G401 (cell line): ENCODE results near the gene PRMT7. TPM values are rescaled to one million over a fixed set of nuclear protein-coding genes. Genes with fewer than 3 reads are reported as not detected.

Source experiments
- DNase-seq: peaks from one replicate; pipeline ENCODE4 v3.0.0-alpha.2; 2015; ENCODE audit warnings: low spot score
- in situ Hi-C: cut with HindIII; loops from 2 replicates; pipeline ENCODE4 v1.10.0; 2016; ENCODE audit warnings: low sequenced_read_pairs, mixed read lengths
- total RNA-seq: library from RNA; depleted of rRNA; stranded (reverse); fragments of >200 nt; shearing (Covaris generic); gene quantifications from 2 replicates; pipeline ENCODE4 v1.2.3, GENCODE V29; 2014

The PRMT7 gene
- total RNA-seq, 1 experiment from 2014 or later, result 85.9 TPM

DNA sequence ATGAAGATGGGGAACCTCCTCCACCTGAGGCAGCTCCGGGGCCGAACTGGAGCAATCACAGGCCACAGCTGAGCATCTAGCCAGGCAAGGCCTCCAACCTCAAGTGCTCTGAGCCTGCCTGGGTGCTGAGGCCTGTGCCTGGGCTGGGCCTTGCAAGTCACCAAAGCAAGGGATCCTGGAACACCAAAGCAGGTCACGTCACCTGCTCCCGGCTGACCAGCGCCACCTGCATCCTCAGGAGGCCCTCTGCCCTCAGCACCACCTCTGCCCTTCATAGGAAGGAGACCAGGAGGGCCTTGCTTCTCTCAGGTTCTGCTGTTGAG, 69.5 kb downstream of the PRMT7 start:
- in situ Hi-C loops, result no loop called here
- DNase-seq, result no peak

DNA sequence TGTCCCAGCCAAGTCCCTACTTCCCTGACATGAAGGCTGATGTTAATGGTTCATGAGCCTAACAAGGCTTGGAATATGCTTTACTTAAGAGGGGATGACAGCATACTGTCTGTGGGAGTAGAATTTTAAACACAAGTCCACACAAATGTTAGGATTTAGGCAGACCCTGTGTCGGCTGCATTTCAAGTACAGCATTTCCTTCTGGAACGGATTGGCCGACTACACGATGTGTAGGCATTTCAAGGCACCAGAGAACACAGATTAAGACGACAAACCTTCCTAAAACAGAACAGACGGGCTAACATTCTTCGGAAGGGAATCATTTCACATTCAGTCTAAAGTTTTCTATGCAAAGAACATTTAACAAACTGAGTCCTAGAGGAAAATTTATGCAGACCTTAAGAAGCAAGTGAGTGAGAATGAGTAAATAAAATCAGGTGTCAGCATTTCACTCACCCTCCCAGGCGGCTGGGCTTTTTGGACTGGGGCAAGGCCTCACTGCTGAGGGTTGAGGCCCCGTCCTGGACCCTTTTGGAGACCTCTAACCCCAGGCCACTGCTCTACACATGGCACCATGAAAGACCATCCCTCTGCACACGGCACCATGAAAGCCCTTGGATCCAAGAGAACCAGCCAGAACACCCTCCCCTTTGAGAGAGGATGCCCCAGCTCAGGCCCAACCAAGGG, 70.0 kb downstream of the PRMT7 start:
- DNase-seq, result no peak
- in situ Hi-C loops, result no loop called here

DNA sequence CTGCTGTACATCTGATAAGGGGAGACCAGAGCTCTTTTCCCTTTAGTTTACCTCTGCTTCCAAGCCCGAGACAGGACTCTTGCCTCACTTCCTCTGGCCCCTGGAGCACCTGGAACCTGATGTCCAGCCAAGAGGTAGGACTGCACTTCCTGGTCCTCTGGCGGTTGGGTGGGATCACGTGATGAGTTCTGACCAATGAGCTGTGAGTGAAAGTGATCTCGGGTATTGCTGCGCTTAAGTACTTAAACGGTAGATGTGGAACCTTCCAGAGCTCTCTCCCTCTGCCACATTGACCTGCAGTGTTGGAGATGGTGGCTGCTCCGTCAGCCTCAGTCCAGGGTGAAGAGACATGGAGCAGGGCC, 70.5 kb downstream of the PRMT7 start:
- in situ Hi-C loops, result no loop called here
- no peak for DNase-seq

DNA sequence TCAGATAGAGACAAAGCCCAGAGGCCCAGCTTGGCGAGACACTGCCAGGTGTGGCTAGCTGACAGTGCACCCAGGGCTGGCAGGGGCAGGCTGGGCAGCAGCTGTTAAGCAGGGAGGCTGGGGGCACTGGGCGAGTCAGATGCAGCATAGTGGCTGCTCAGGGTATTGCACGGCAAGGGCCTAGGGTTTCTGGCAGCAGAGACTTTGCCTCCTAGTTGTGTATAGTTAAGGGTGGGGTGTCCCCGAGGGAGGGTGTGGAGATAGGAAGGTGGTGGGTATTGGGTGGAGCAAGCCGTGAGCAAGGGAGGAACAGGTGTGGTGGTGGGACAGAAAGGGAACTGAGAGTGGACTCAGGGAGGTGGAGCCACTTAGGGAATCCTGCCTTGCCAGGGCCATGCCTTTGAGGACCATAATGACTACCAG, 71.5 kb downstream of the PRMT7 start:
- DNase-seq, result no peak
- in situ Hi-C loops, result no loop called here

DNA sequence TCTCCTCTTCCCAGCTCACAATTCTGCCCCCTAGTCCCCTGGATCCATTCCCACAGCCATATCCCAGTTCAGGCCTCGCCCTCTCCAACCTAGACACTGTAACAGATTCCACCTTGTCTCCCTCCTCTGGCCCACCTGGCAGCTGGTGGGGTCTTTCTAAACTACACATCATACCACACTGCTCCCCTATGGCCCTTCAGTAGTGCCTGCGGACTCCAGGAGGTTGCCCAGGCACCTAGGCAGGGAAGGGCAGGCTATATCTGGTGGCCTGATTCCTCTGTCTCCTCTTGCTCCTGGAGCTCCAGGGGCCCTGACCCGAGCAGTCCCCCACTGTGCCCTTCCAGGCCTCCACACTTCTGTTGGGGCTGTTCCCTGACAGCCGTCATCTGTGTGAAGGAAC, 73.0 kb downstream of the PRMT7 start:
- in situ Hi-C loops, result no loop called here

DNA sequence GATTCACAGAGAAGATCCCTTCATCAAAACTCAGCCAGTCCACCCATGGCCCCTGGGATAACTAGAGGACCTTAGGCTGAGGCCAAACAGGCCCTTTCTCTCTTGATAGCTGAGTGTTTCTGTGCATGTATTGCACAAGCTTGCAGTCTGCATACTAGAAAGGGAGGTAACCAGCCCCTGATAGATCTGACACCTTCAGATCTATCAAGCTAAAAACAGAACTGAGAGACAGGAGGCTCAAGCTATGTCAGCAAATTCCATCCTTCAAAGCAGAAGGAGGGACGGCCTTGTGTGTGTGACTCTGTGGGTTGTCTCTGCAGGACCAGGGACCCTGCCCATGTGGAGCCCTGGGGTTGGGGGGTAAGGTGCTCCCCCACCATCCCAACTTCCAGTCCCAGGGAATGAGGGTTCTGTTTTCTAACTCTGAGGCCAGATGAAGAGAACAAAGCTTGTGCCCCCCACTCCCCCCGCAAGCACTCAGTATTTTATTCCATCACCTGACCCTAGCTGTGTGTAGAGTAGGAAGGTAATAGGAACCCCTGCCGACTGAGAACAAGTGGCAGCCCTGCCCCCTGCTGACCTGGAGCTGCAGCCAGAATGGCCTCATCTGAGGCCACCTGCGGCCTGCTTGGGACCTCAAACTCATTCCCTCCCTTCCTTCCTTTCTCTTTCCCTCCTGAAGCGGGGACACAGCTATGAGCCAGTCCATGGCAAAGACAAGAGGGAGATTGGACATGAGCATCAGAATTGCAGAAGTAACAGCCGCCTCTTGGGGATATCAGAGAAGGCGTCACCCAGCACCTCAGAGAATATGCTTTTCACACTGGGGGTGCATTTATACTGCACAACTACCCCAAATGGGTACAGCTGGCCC, 73.7 kb downstream of the PRMT7 start:
- in situ Hi-C loops, result no loop called here

More for the DNA sequence above, 73.0 kb downstream of the PRMT7 start:
- DNase-seq, result no peak

DNA sequence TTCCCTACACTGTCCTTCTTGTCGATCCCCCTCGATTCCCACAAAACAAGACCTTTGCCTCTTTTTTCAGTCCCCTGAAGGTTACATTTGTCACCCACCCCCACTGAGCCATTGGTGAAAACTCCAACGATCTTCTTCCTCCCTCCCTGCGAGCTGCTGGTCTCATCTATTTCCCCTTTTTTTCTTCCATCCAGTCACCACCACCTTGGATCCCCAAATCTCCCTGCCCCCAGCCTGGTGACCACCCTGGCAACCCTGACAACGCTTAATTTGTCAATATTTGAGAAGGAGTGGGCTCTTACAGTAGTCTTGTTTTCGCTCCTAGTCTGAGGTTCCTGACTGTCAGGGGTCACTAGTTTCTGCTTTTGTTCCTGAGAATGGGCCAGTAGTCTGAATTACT, 74.6 kb downstream of the PRMT7 start:
- no peak for DNase-seq
- in situ Hi-C loops, result no loop called here

More for the DNA sequence above, 73.7 kb downstream of the PRMT7 start:
- DNase-seq, result peak; percentile 19

DNA sequence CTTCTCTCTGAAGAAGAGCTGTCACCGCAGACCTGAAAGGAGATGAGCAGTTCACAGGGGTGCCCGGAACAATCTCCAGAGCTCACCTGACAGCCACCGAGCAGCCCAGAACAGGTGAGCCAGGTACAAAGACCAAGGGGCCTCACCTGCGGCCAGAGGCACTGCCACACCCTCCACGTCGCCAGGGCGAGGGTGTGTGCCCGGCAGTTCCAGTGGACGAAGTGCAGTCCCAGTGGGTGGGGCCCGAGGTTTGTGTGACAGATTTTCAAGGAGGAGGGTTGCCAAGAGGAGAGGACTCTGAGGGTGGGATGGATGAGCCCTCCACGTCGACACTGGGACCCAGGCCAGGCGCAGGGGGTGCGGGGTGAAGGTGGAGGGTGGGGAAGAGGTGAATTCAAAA, 75.8 kb downstream of the PRMT7 start:
- DNase-seq, result no peak
- in situ Hi-C loops, result no loop called here

DNA sequence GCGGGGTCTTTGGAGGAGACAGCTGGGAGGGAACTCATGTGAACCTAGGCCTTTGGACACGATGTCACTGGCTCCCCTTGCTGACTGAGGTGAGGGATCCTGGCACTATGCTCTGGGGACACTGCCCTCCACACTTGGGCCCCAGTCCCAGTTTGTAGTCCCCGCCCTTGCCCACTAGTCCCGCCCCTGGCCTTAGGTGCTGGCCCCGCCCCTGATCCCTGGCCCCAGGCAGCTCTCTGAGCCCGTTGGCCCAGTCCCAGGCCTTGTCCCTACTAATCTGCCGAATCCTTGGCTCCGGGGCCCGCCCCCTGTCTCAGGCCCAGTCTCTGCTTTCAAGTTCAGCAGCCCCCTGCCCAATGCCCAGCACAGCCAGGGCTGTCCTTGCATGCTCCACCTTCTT, 76.5 kb downstream of the PRMT7 start:
- in situ Hi-C loops, result no loop called here
- DNase-seq, result no peak

DNA sequence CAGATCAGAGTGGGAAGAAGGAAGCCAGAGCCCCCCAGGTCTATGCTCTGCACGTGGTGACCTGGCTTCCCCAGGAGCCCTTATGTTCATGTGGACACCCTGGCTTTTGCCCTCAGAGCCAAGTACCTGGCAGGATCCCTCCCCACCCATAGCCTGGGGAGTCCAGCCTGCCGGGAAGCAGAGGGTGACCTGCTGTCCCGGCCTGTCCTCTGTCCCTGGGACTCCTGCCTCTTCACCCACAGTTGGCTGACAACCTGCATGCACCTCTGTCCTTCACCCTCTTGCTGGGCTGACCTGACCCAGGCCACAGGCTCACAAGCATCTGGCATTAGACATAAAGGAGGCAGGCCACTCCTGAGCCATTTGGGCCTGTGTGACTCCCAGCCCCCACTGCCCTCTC, 77.3 kb downstream of the PRMT7 start:
- DNase-seq, result no peak
- in situ Hi-C loops, result no loop called here

DNA sequence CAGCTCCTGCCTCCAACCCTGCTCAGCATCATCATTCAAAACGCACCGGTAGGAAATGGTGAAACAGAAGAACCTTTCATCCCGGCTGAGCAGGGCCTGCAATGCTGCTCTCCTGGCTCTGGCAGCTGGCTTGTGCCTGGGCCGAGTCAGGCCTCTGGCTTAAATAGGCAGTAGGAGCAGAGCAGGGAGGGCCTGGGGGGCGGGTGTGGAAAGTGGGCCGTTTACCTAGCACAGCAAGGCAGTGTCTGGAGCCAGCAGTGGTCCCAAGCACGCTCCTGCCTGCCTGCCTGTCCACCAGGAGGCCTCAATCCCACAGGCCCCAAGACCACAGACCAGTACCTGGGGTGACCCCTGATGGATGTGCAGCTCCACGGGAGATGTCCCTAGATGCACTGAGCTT, 78.2 kb downstream of the PRMT7 start:
- in situ Hi-C loops, result no loop called here

DNA sequence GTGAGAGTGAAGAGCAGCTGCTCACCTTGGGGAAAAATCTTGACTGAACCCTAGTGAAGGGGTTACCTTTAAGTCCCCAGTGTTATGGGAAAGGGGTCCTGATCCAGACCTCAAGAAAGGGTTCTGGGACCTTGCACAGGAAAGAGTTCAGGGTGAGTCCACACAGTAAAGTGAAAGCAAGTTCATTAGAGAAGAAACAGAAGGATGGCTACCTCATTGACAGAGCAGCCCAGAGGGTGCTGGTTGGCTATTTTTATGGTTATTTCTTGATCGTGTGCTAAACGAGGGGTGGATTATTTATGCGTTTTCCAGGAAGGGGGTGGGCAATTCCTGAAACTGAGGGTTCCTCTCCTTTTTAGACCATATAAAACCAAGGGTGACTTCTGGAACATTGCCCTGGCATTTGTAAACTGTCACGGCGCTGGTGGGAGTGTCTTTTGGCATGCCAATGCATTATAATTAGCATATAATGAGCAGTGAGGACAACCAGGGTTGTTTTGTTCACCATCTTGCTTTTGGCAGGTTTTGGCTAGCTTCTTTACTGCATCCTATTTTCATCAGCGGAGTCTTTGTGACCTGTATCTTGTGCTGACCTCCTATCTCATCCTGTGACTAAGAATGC, 79.0 kb downstream of the PRMT7 start:
- in situ Hi-C loops, result no loop called here
- no peak for DNase-seq

More for the DNA sequence above, 78.2 kb downstream of the PRMT7 start:
- DNase-seq, result no peak

DNA sequence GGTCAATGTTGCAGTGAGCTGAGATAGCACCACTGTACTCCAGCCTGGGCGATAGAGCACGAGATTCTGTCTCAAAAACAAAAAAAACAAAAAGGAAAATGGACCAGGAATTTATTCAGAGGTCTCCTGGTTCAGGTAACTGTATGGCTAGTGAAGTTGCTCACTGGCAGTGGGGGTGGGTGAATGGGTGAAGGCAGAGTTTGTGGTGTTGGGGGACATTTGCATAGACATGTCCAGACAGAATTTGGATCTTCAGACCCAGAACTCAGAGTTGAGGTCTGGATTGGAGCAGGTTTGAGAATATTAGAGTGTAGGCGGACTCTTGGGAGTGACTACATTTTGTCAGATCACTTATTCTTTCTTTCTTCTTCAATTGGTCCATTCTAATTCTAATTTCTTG, 82.5 kb downstream of the PRMT7 start:
- in situ Hi-C loops, result no loop called here
- DNase-seq, result no peak

DNA sequence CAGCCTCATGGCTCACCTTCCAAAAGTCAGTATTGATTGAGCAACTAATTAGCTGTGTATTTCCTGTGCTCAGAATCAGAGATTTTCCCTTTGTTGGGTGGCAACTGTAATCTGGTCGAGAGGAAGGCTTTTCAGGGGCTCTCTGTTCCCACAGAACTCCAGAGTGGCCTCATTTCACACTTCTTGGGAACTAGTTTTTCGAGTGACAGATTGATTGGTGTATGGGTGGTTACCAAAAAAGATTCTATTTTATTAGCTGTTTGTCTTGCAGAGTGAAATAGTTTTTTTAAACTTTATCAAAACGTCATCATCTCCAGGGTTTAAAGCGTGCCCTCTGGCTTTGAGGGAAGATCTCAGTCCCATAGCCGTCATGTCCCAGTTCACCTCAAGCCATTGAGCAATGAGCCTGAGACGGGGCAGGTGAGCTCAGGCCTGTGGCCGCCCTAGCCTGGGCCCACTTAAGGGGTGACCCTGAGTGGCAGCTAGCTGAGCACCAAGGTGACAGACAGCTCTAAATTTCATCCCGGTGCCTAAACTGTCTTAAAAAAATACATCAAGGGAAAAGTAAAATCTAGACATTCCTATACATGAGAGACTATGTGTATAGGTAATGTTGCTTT, 84.5 kb downstream of the PRMT7 start:
- in situ Hi-C loops, result no loop called here
- no peak for DNase-seq

DNA sequence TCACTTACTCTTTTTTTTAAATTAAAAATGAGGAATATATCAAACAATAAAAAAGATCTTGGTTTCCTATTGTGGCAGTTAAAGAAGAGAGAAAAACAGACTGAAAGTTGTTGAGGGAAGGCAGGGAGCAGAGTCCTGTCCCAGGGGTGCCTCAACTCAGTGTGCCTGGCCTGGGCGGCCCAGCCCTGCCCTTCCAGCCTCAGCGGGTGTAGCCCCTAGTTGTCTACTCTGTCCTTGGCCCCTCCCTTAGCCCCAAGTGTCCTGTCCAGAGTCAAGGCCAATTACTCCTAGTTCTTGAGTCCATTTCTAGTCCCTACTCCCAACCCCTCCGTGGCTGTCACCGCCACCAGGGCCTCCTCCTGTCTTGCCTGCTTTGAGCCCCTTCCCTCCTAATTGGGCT, 85.0 kb downstream of the PRMT7 start:
- DNase-seq, result no peak
- in situ Hi-C loops, result no loop called here

DNA sequence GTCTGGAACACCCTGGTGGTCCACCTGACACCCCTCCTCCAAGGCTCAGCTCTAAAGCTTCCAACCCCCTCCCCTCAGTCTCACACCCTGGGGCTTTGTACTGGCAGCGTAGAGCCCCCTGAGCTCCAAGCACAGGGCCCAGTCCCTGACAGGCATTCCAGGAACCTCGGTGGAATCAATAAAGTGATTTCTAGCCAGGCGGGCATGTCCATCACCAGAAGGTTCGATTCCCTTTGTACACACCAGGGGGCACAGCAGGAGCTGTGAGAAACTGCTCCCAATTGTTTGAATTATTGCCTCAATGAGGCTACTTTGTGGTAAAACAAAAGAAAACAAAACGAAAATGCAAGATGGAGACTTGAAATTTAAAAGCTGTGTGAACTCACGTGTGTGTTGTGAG, 85.7 kb downstream of the PRMT7 start:
- in situ Hi-C loops, result no loop called here

DNA sequence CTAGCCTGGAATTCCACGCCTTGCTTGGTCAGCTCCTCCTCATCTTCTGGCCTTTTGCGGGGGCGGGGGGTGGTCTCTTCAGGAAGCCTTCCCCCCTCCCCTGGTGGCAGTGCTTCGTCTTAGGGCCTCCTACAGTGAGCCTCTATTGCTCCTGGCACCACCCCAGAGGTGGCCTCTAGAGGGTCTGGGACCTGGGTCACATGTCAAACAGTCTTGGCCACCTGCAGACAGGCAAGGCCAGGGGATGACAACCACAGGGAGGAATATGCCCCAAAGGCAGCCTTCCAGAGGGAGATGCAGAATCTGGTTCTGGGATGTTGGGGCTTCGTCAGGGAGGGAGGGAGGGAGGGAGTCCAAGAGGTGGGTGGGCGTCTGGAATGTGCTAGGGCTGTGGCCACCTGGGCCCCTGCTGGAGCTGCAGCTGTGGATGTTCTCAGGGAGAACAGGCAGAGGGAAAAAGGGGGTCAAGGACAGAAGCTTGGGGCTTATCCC, 86.9 kb downstream of the PRMT7 start:
- no peak for DNase-seq
- in situ Hi-C loops, result no loop called here

More for the DNA sequence above, 85.7 kb downstream of the PRMT7 start:
- no peak for DNase-seq

DNA sequence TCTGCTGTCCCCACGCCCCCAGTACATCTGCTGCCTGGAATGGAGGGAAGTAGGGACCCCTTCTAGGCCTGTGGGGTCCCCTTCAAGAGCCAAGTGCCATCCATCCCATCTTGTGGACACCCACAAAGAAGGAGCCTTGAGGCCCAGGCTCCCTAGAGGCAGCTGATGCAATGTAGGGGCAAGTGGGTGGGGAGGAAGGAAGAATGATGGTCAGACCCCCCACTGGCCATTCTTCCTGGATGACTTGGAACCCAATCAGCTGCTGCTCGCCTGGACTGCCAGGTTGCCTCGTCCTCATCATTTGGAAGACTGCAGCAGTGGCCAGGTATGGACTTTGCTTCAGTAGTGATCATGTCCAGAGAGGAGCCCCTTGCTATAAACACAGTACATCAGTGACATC, 88.6 kb downstream of the PRMT7 start:
- in situ Hi-C loops, result no loop called here
- no peak for DNase-seq

DNA sequence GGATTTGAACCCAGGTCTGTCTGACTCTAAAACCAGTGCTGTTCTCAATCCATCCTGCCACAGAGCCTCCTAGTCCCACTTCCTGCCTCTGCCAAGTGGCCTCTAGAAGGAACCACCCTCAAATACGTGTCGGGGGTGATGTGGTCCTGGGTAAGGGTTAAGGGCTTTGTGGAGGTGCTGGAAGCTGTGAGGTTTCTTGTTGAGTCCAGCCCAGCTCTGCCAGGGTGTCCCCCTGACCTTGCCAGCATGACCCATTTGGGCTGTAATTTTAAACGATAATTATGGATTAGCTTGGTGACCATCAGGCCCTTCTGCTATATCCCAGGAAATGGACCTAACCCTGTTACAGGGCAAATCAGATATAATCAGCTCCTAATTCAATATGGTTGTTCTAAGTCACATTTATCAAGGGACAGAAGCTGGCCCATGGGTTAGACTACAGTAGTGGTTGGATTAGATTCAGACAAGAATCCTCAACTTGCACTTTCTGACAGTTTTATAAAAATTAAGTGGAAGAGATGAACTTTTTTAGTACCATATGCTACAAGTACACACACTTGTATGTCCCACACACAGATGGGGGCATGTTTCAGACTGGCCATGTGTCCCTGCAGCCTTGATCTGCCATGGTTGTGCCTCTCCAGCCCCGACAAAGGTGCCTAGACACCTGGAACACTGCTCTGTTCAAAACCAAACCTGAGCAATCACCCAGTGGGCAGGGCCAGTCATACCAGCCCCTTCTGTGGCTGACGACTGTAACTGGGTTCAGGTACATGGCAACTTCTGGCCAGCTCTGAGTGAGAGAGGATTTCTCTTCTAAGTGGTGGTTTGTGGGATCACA, 89.5 kb downstream of the PRMT7 start:
- in situ Hi-C loops, result no loop called here

More for the DNA sequence above, 89.5 kb downstream of the PRMT7 start:
- no peak for DNase-seq
